ENCODE data around the gene DLGAP1.

DLGAP1 gene

DNA sequence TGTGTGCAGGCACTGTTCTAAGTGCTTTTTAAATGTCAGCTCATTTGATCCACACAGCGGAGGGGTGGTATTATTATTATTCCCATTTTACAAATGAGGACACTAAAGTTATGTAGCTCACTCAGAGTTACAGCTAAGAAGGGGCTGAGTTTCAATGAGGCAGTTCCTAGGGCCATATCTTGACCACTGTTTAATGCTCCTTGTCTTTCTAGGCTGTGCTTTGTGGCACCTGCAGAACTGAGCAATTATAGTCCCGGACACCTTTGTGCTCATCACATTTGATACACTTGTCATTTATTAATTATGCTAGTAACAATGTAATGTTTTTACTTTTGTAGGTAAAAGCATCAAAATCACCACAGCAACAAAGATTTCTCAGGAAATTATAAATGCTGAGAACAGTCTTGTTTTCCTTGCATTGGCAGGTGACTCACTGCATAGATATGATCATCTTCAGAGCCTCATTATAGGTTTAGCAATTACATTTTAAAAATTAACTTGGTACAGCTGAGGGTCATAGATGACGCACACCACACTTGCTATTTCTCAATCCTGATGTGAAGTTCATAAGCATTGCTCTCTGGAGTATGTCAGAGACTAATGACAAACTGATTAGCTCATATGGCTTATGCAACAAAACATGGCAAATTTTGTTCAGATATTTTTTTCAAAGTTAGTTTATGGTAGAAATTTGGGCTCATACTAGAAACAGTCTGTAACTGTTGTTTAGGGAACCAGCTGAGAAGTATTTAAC, 638.3 kb downstream of the DLGAP1 start:
- peak; percentile 95 for DNase-seq (ENCODE audit: low read depth)

DNA sequence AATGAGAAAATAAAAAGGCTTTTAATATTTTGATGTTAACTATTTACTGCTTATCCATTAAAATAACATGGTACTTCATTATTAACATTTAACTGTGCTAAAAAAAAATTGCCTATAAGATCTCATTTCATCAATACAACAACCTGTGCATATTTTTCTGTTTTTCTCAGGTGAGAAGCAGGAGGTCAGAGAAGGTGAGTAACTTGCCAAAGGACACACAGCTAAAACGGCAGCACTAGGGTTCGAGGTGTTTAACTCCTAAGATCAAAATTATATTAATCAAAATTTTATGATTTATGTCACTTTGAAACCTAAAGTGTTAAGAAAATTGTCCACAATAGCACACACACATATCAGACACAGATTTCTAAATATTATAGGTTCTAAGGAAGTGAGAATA, 639.1 kb downstream of the DLGAP1 start:
- no peak for DNase-seq (ENCODE audit: low read depth)

DNA sequence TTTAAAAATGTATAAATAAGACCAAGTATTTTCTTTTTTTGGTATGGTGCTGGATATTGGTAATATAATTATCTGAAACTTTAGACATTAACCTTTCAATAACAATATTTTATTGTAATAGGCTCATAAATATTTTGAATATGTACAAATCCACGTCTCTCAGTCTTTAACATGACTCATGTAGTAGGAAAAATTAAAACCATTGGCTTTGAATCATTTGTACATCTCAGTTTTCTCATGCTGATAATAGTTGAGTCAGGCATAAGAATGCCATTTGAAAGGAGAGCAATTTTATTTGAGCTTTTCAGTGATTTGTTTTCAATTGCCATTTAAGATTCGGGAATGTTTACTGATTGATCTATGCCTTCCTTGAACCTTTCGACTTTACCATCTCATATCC, 640.3 kb downstream of the DLGAP1 start:
- peak; percentile 43 for DNase-seq (ENCODE audit: low read depth)

DNA sequence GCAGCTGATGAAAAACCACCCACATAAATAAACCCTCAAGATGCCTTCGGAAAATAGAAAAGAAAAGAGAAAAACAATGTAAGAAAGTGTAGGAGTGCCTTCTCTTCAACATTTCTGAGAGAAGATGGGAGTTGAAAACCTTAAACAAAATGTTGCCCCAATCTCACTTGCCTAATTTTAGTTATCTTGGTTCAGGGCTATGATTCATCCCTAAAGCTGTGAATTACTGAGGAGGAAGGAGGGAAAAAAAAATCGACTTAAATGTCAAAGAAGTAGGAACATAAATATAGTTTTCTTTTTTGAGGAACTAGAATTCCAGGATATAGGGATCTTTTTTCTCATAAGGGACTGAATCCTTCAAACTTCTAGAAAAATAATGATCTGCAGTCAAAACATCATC, 644.8 kb downstream of the DLGAP1 start:
- no peak for DNase-seq (ENCODE audit: low read depth)

DNA sequence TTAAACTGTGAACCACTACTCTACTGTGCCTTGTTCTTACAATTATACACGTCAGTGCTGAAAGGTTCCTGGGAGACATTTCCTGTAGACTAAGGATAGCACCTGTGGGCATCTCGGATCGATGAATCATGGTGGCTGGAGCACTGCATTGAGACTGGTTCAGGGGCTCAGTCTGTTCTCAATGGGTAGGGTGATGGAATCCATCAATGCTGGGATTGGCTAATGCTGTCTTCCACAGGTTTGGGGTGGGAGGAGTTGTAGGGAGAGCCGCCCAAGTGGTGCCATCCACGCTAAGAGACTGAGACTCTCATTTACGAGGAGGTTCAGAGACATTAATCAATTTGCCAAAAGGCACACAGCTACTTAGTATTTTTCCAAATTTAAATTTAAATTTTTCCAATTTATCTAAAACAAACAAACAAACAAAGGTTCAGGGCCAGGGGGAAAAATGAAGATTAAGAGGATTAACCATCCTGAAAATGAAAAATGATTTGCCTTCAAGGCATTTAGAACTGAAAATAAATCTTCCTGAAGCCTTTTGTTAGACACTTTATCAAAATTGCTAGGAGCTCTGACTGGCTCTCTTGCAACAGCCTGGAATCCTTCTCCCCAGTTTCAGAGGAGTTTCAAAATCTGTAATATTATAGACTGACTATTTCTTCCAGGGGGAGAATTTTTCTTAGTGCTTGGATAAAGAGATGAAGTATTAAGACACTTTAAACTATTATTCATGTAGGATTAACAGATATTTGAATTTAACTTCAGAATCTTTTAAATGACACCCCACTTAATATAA, 645.9 kb downstream of the DLGAP1 start:
- DNase-seq (ENCODE audit: low read depth) = no peak

DNA sequence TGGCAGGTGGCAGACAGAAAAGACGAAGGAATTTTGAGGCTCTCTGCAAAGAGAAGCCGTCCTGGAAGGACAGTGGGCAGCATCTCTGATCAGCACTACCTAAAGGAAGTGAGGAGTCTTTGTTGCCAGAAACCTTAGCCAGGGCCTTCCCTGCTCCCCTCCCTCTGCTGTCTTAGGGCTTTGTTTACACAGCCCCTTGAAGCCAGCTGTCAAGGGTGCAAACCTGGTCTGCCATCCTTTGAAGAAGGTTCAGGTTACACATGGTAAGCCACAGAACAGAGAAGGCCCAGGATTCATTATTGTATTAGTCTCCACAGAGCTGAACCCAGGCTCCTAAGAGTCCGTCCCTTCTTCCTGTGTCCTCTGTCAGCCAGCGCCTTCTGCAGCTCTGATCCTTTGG, 648.5 kb downstream of the DLGAP1 start:
- no peak for DNase-seq (ENCODE audit: low read depth)

DNA sequence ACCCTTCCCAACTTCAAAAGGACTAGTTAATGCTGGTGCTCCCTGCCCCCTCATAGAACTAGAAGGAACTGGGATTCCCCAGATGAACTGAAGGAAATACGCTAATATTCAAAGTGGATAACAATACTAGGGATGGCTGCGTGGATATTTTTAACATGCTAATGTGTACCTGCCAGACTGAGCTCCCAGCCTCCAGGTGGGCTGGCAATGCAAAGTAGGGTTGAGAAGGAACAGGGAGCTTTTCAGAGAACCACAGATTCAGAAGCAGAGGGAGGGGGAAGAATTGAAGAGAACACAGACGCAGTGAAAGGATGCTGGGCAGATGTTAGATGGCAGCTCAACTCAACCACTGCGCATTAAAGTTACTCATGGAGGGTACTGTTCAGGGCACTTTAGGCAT, 650.8 kb downstream of the DLGAP1 start:
- DNase-seq (ENCODE audit: low read depth) = no peak

DNA sequence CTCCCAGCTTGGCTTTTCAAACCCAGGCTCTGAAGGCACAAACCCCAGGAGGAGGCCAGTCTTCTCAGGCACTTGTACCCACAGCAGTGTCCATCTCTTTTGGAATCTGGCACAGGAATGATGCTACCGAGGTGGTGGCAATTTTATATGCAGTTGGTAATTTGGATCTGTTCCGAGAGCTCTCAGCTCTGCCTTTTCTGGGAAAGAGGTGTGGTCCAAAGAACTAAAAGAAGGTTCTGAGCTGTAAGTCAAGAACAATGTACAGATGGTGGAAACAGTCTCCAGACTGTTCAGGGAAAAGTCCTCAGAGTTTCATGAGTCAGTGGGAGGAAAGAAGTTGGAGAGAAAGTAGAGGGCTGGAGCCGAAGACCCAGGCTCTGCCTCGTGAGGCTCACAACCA, 651.8 kb downstream of the DLGAP1 start:
- DNase-seq (ENCODE audit: low read depth) = no peak

DNA sequence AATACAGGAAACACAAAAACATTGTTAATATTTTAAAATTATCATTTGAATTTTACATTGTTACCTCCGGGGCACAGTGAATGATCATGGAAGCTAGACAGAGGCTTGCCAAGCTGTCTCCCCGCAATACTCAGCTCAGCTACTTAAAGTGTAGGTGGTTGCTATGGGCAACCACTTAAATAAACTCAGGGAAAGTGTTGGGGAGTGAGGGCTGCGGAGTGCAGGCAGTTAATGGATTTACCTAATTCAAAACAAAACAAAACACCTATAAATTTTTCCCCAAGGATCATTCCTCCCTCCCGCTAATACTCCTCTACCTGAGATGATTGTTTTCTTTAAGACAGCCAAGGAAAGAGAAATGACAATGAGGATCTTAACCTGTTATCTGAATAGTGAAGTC, 655.6 kb downstream of the DLGAP1 start:
- no peak for DNase-seq (ENCODE audit: low read depth)

DNA sequence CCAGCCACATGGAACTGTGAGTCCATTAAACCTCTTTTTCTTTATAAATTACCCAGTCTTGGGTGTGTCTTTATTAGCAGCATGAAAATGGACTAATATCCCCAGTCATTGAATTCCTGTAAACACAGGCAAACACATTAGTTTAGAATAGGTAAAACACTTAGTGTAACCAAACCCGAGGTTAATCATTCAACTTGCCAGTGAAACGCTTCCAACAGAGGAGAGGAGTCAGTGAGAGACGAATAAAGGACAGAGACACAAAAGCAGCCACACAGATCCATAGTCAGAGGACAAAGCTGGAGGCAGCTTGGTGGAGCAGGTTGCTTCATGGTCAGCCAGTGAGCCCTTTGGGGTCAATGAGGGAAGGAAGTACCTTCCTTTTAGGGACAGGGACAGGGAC, 657.1 kb downstream of the DLGAP1 start:
- no peak for DNase-seq (ENCODE audit: low read depth)

DNA sequence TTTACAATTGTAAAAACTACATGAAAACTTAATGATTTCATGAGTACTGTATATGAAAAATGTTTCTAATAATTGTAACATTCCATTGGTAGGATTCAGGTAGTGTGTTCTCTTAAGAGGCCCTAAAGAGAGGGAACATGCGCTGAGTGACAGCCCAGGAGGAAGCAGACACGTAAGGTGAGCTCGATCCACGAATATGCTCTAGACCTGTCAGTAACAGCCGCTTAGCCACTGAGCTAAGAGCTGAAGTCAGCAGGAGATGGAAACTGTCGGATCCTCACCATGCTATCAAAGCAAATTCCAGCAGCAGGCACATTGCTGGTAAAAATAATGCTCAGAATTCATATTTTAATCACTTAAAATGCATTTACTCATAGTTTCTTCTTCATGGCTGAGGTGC, 658.7 kb downstream of the DLGAP1 start:
- DNase-seq (ENCODE audit: low read depth) = no peak

DNA sequence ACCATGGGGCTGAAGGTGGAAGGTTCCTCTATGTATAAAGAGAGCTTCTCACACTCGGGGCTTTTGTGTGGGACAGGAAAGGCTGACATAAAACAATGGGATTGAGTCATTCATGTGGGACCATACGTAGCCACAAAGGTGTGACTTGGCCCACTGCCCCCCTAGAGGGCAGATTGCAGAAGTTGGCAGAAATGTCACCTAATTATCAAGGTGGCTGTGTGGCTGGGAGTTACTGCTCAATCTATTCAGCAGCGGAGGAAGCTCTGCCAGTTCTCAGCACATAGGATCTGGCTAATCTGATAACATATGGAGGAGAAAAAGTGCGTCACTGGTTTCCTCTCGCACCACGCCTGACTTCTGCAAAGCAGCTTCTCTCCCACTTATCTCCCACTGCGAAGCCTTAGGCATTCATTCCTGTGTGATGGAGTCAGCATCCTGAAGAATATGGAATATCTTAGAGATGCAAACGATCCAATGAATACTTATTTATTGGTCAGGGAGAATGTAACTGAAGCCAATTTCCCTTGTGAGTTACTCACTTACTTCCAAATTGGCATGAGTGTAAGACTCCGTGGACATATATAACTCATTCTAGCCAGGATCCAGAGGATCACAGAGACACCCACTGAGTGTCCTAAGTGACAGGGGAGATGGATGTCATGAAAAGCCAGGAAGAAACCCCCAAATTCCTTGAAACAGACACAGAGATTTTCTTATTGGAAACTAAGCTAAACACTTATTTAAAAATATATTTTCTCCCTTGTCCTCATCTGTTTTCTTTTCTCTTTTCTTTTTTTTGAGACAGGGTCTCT, 660.4 kb downstream of the DLGAP1 start:
- DNase-seq (ENCODE audit: low read depth) = peak; percentile 98

DNA sequence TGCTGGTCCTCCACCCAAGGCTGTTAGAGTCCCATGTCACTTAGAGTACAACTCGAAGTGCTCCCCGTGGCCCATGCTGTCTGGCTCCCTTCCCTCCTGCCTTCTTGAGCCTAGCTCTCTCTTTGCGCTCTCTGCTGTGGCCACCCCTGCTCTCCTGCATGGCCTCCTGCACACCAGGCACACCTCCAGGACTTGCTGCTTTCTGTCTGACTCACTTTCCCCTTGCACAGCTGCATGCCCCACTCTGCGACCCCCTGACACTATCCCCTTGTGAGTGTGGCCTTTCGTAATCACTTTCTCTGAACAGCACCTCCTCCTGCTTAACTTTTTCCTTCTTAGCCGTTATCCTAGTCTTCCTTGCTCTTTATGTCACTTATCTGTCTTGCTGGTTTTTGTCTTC, 661.6 kb downstream of the DLGAP1 start:
- no peak for DNase-seq (ENCODE audit: low read depth)

DNA sequence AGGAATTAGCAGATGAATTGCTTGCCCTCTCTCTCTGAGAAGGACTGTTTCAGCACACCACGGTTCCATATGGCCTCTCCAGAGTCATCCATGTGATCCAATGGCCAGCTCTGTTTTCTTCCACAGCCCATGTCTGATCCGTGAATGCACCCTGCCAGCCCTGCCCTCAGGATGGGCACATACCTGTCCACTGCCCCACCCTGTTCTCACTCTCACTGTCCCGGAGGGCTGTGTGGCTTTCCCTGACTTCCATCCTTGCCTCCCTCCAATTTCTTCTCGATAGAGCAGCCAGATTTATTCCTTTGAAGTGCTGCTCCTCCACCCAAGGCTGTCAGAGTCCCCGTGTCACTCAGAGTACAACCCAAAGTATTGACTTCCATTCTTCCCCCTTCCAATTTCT, 662.0 kb downstream of the DLGAP1 start:
- DNase-seq (ENCODE audit: low read depth) = no peak

DNA sequence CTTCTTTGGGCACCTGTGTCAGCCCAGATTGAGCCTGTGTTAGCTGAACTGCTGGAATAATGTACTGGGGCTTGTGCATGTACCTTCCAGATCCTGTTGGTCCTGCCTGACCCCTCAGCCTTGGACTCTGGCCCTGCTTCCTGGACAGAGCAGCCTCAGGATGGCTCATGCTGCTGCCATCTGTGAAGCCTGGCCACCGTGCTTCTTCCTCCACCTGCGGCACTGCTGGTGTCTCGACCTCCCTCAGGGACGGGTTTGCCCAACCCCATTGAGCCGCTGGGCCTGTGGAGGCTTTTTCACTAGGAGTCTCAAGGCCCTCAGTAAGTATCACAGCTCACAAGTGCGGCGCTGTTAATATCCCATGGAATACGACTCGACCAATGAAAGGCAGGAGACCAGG, 662.4 kb downstream of the DLGAP1 start:
- no peak for DNase-seq (ENCODE audit: low read depth)

DNA sequence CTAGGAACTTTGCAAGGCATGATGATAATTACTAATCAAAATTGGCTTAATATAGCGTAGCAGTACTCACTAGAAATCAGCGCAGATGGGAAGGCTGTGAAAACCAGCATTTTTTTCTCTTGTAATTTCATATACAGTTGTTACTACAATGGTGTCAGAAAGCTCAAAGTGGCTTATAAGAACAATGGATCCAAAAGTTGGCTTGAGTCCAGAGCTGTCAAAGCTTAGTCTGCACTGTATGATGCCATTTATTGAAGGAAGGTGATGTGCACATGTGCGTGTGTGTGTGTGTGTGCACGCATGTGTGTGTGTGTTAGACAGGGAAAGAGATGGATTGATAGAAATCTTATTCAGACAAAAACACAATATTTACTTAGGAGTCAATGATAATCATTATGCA, 663.9 kb downstream of the DLGAP1 start:
- no peak for DNase-seq (ENCODE audit: low read depth)

DNA sequence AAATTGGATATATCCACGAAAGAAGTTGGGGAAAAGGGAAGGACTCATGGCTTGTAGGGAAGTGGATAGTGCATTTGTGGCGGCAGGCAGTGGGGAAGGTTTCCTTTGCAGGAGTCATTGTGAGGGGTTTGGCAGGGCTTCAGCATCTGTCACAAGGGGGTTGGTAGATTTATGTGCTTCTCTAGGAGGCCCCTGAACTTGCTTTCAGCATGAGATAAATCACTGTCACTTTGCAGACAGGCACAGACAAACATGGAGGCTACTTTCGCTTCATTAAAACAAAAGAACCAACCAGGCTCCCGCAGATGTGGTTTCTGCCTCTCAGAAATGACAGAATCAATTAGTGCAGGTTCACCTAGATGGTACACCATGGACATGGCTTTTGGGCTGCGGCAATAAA, 664.4 kb downstream of the DLGAP1 start:
- DNase-seq (ENCODE audit: low read depth) = no peak

DNA sequence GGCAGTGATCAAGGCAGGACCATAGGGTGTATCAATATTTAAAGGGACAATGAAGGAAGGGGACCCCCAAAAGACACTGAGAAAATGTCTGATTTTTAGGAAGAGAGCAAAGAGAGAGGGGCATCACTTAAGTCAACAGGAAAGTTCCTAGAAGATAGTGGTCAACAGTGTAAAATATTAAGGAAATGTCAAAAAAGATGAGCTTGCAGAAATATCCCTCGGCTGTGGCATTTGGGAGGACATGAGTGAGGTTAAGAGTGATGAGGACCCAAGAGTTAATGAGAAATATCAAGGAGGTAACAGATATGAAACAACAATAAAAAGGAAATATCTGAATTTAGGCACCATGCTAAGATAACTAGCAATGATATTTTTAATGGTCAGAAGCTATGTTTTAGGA, 665.6 kb downstream of the DLGAP1 start:
- DNase-seq (ENCODE audit: low read depth) = no peak

DNA sequence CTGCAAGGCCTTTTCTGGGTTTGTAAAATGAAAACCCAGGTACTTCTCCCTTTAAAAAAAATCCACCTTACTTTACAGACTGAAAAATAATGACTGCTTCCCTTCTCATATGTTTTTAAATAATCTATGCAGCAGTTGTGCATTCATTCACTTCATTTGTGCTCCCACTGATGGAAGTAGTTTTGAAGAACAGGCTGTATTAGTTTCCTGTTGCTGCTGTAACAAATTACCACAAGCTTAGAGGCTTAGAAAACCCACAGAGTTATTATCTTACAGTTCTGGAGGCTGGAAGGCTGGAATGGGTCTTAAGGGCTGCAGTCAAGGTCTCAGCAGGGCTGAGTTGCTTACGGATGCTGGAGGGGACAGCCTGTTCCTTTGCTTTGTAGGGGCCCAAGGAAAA, 670.2 kb downstream of the DLGAP1 start:
- DNase-seq (ENCODE audit: low read depth) = no peak

DNA sequence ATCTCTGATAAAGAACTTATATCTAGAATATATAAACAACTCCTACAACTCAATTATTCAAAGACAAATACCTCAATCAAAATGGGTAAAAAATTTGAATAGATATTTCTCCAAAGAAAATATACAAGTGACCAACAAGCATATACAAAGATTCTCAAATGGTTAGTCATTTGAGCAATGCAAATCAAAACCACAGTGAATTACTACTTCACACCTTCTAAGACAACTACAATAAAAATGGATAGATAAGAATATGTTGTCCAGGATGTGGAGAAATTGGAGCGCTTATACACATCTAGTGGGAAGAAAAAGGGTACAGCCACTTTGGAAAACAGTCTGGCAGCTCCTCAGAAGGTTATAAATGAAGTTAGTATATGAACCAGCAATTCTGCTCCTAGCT, 672.2 kb downstream of the DLGAP1 start:
- DNase-seq (ENCODE audit: low read depth) = no peak

DNA sequence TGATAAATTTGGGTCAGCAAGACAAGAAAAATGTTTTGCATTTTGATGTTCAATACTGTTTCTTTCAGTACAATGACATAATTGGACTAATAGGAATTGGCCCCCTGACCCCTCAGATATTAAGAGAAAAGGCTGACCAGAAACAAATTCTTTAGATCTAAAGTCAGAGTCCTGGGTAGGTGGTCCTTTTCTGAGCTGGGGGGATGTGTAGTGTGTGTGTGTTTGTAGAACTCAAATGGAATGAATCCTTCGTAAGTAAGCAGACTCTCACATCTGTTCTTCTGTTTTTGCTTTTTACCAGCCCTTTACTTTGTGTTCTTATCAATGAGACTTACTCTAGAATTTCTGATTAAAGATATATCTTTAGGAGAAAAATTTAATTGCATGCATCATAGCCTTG, 677.4 kb downstream of the DLGAP1 start:
- no peak for DNase-seq (ENCODE audit: low read depth)

DNA sequence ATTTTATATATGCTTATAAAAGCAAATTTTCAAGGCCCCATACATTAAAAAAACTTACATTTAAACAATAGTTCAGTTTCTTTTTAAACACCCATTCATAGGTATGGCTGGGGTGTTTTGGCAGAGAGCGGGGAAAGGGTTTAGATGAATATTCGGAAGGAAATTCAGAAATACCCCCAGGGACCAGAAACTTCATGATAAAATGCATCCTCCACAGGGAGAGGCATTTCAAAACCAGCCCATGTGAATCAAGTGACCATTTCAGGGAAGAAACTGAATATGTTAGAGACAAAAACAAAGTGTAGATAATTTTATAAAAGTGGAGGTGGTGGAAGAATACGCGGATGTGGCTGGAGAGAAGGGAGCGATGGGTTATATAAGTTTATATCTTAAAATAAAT, 678.0 kb downstream of the DLGAP1 start:
- DNase-seq (ENCODE audit: low read depth) = no peak

DNA sequence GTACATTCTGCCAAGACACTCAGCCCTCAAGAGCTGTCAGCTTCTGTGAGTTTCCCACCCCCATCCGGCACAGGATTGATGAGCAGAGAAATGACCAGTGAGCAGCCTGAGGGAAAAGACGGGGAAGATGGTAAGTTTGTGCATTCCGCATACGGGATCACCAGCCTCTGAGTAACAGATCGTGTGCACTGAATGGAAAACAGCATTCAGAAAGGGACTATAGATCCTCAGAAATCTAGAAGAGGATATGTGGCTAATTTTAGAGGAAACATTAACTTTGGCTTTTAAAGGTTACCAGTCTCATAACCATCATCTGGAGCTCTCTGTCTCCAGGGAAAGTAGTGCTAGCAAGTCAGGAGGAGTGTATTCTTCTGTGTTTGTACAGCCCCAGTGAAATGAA, 679.1 kb downstream of the DLGAP1 start:
- DNase-seq (ENCODE audit: low read depth) = no peak

Measured in non-pigmented ciliary epithelial cell (primary cell).